ENCODE results near the gene CBX6.

CBX6 gene

GRCh38 chr22:38853196-38853651 is 18.8 kb downstream of the CBX6 start:
- in situ Hi-C loops (cut with HindIII; ENCODE audit: low sequenced_read_pairs) = no loop called here
- no peak overlapping the region for H3K4me3 ChIP-seq (ENCODE audit: low read depth, low read length)
- no peak for DNase-seq (ENCODE audit: low read depth)
- no peak for TF ChIP-seq CTCF (IDR thresholded peaks at IDR 0.05; ENCODE audit: low read depth, low read length, missing control alignments)

GRCh38 chr22:38852522-38852921 is 19.5 kb downstream of the CBX6 start:
- no peak for DNase-seq (ENCODE audit: low read depth)
- no peak overlapping the region for H3K4me3 ChIP-seq (ENCODE audit: low read depth, low read length)
- TF ChIP-seq CTCF (IDR thresholded peaks at IDR 0.05; ENCODE audit: low read depth, low read length, missing control alignments) = no peak
- in situ Hi-C loops (cut with HindIII; ENCODE audit: low sequenced_read_pairs) = no loop called here

GRCh38 chr22:38850941-38851849 is 20.8 kb downstream of the CBX6 start:
- no peak overlapping the region for H3K4me3 ChIP-seq (ENCODE audit: low read depth, low read length)
- DNase-seq (ENCODE audit: low read depth) = peak; percentile 31
- in situ Hi-C loops (cut with HindIII; ENCODE audit: low sequenced_read_pairs) = no loop called here
- no peak for TF ChIP-seq CTCF (IDR thresholded peaks at IDR 0.05; ENCODE audit: low read depth, low read length, missing control alignments)

GRCh38 chr22:38850399-38850798 is 21.6 kb downstream of the CBX6 start:
- no peak for DNase-seq (ENCODE audit: low read depth)
- TF ChIP-seq CTCF (IDR thresholded peaks at IDR 0.05; ENCODE audit: low read depth, low read length, missing control alignments) = no peak
- H3K4me3 ChIP-seq (ENCODE audit: low read depth, low read length) = no peak overlapping the region
- in situ Hi-C loops (cut with HindIII; ENCODE audit: low sequenced_read_pairs) = no loop called here

- H3K4me3 ChIP-seq (ENCODE audit: low read depth, low read length) = no peak overlapping the region
- in situ Hi-C loops (cut with HindIII; ENCODE audit: low sequenced_read_pairs) = no loop called here
- TF ChIP-seq CTCF (IDR thresholded peaks at IDR 0.05; ENCODE audit: low read depth, low read length, missing control alignments) = no peak
- no peak for DNase-seq (ENCODE audit: low read depth)
These were observed 22.2 kb downstream of the CBX6 start for GRCh38 chr22:38849811-38850210.

- no peak for TF ChIP-seq CTCF (IDR thresholded peaks at IDR 0.05; ENCODE audit: low read depth, low read length, missing control alignments)
- H3K4me3 ChIP-seq (ENCODE audit: low read depth, low read length) = no peak overlapping the region
- DNase-seq (ENCODE audit: low read depth) = no peak
- in situ Hi-C loops (cut with HindIII; ENCODE audit: low sequenced_read_pairs) = no loop called here
These were observed 25.6 kb downstream of the CBX6 start for GRCh38 chr22:38846412-38846811.

Measured in astrocyte of the cerebellum (primary cell).